Measurements from ENCODE around the gene MSRB2. TPM values are rescaled to one million over a fixed set of nuclear protein-coding genes. Genes with fewer than 3 reads are reported as not detected.

The MSRB2 gene
- polyA plus RNA-seq, 2 of the 4 experiments (the other 2 are of a cell fraction) = 19.0 to 32.0 TPM

DNA sequence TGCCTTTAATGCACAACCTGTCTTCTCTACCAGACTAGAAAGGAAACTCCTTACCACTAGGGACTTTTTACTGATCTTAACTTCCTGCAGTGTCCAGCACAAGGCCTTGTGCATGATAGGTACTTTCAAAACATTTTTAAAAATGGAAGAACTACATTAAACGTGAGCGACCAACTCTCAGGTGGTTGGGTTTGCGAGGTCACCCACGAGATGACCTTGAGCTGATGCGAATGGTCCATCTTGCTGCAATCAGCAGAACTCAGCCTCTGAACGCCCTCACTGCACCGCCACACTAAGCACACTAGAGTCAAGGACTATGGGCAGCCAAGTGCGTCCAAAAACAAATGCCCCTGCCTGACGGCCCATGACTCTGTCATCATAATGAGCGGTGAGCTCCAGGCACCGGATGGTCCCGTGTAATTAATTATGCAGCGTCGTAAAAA lies 61.9 kb downstream of the MSRB2 start (continued):
- no peak for TF ChIP-seq FOSL2 (IDR thresholded peaks at IDR 0.05)
- TF ChIP-seq FOSL2 (CRISPR knock-in tag; IDR thresholded peaks at IDR 0.05) = no peak

DNA sequence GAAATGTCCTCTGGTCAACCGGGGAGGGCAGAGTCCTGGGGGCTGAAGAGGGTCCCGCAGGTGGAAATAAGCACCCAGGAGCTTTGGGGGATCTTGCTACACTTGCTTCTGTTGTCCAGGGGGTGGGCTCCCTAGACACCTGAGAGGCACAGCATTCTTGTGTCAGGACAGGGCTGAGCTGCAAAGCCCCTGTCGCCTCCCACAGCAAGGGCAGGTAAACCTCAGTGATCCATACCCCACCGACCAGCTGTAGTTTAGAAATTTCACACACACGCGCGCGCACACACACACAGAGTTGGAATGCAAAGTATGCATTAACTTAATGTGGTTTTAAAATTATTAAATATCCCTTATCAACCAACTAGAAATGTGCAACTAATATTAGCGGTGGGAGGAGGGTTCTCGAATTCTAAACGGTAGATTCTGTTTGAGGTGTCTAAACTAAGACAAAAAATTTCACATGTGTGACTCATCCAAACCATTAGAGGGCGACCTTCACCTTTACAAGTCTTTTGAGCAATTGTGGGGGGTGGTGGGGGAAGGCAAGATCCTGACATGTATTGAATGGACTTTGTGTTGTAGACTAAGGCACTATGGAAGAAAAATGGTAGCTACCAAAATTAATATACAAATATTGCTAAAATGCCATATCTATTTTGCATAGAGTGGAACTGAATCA lies 62.5 kb downstream of the MSRB2 start:
- Histone ChIP-seq H3K9me3 (no peaks in the 10 kb centered on the region), H3K4me2 (peak overlapping the region; percentile 79), H3K4me3 (peak overlapping the region; percentile 29; the same call in 1 of the 3 replicates), H3K27ac (no peak overlapping the region), H3K4me1 (peaks cover 3% of the 10 kb centered on the region; the same call in 1 of the 3 replicates)
- POLR2A ChIA-PET = no interaction called here
- TF ChIP-seq RAD21 (conservative IDR thresholded peaks at IDR 0.05 in 1 of 2, IDR thresholded peaks at IDR 0.05 in 1 of 2) (peak in 1 of 2 experiments; percentile 36; a peak in 1 of 5 replicates), EHF (CRISPR knock-in tag; IDR thresholded peaks at IDR 0.05) (no peak), HDAC2 (IDR thresholded peaks at IDR 0.05) (no peak), FOSL2 (IDR thresholded peaks at IDR 0.05) (no peak), FOSL2 (CRISPR knock-in tag; IDR thresholded peaks at IDR 0.05) (peak; percentile 70), MYC (IDR thresholded peaks at IDR 0.05; ENCODE audit: borderline replicate concordance, low read length) (no peak)
- TF ChIP-seq, protein P1, sequence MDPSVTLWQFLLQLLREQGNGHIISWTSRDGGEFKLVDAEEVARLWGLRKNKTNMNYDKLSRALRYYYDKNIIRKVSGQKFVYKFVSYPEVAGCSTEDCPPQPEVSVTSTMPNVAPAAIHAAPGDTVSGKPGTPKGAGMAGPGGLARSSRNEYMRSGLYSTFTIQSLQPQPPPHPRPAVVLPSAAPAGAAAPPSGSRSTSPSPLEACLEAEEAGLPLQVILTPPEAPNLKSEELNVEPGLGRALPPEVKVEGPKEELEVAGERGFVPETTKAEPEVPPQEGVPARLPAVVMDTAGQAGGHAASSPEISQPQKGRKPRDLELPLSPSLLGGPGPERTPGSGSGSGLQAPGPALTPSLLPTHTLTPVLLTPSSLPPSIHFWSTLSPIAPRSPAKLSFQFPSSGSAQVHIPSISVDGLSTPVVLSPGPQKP (IDR thresholded peaks at IDR 0.05; ENCODE audit: low read depth, low read length) = no peak
- 41% methylated on average over 12 of the region's 12 CpGs for WGBS (ENCODE audit: missing lambda C conversion rate)
- DNase-seq (ENCODE audit: low read depth in 1 of 2, low spot score in 1 of 2) (peak; percentile 34 to 58), ATAC-seq (peak; percentile 65 to 80; a peak in 4 of 6 replicates), FAIRE-seq (no peak)
- CTCF ChIA-PET = interaction anchor here (0.6 to 6.7 kb wide), 67 partner anchors 8 to 1712 kb away, joined by 3 to 78 read pairs (median 4); no protein-coding TSS in a partner anchor

DNA sequence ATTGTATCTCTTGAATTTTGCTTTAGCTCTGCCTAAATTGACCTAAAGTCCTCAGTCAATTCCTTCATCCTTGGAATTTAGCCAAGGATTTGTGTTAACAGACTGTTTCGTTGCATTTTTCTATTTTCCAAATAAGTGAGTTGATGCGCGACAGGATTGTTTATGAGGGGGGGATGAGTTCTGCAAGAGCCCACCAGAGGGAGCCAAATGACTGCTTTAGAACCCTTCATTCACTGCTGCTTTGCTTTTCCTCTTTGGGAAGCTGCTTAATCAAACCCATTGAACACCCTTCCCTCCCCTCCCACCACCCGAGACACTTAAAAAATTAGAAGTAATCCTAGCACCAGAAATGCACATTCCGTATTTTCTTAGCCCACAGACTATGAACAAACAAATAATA lies 63.0 kb downstream of the MSRB2 start:
- Histone ChIP-seq H3K9me3 (no peaks in the 10 kb centered on the region), H3K27ac (no peak overlapping the region), H3K4me3 (peak overlapping the region; percentile 29; the same call in 1 of the 3 replicates), H3K4me1 (peaks cover 3% of the 10 kb centered on the region; the same call in 1 of the 3 replicates), H3K4me2 (peak overlapping the region; percentile 79)
- no peak for FAIRE-seq
- DNase-seq (ENCODE audit: low read depth in 1 of 2, low spot score in 1 of 2) = peak; percentile 71 to 78
- ChIA-PET CTCF (interaction anchor here (0.6 to 6.7 kb wide), 67 partner anchors 8 to 1712 kb away, joined by 3 to 78 read pairs (median 4); no protein-coding TSS in a partner anchor), POLR2A (no interaction called here)
- peak; percentile 75 to 91; a peak in 5 of 6 replicates for ATAC-seq
- TF ChIP-seq EHF (CRISPR knock-in tag; IDR thresholded peaks at IDR 0.05) (no peak), RAD21 (conservative IDR thresholded peaks at IDR 0.05 in 1 of 2, IDR thresholded peaks at IDR 0.05 in 1 of 2) (peak; percentile 88 to 90), RFX5 (IDR thresholded peaks at IDR 0.05) (no peak), SMC3 (IDR thresholded peaks at IDR 0.05) (peak; percentile 71), CTCF (IDR thresholded peaks at IDR 0.05) (peak; percentile 91)
- WGBS (ENCODE audit: missing lambda C conversion rate) = 2% methylated on average over 5 of the region's 5 CpGs

DNA sequence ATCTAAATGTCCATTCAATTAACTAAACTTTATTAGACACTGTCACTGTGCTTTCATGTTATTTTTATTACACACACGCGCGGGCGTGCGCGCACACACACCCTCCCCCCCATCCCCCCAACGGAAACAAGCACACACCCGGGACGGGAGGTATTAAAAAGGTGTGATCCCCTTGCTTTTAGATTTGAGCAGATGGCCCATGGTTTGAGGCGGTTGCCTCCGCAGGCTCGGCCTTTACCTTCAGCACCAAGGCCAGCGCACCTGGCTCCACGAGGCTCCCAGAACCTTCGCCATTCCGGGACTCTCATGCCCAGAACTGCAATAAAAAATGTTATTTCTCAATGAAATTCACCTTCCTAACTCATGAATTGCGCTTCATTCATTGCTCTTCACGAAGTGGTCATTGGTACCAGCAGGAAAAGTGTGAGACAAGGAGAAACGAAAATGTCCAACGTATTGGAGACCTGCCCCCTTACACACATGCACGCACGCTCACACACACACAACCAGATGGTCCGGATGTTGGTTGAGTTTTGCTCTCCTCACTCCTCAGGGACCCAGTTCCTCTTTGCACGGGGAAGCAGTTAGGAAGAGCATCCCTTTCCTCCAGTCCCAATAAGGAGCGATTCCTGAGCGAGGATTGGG lies 76.0 kb downstream of the MSRB2 start:
- FAIRE-seq (no peak), ATAC-seq (peak in 1 of 2 experiments; percentile 70; a peak in 2 of 6 replicates), DNase-seq (ENCODE audit: low read depth in 1 of 2, low spot score in 1 of 2) (peak in 1 of 2 experiments; percentile 14)
- 40% methylated on average over 24 of the region's 26 CpGs for WGBS (ENCODE audit: missing lambda C conversion rate)
- Histone ChIP-seq H3K4me2 (no peak overlapping the region), H3K9me3 (no peaks in the 10 kb centered on the region), H3K4me3 (no peak overlapping the region), H3K4me1 (no peaks in the 10 kb centered on the region), H3K27ac (no peak overlapping the region)
- ChIA-PET CTCF (no interaction called here), POLR2A (no interaction called here)
- TF ChIP-seq HDAC2 (IDR thresholded peaks at IDR 0.05) (no peak), REST (IDR thresholded peaks at IDR 0.05) (peak; percentile 86), CHD2 (IDR thresholded peaks at IDR 0.05; ENCODE audit: low read length, partially characterized antibody) (no peak), SREBF2 (IDR thresholded peaks at IDR 0.05) (no peak), TP53 (CRISPR knock-in tag; IDR thresholded peaks at IDR 0.05) (no peak), JUN (IDR thresholded peaks at IDR 0.05) (no peak), EHMT2 (IDR thresholded peaks at IDR 0.05; ENCODE audit: low read depth) (0 out of 2 replicates have a peak, but pooled peaks have one; percentile 39)

Data from A549 (cell line).